ENCODE measurements around the gene LRRC75A.

- peak in 1 of 6 experiments; percentile 10 for TF ChIP-seq CTCF (IDR thresholded peaks at IDR 0.05)
- TF ChIP-seq POLR2A (IDR thresholded peaks at IDR 0.05), result no peak
- no peak for TF ChIP-seq POLR2AphosphoS5 (IDR thresholded peaks at IDR 0.05)
Observed at GRCh38 chr17:16453493-16453851, 38.5 kb downstream of the LRRC75A start.
